Ishikawa (cell line): Measurements from ENCODE around the gene KIF26B.

ENCODE experiments used
- CEBPB ChIP-seq: IDR thresholded peaks from 2 replicates; pipeline ENCODE4 v1.6.1; 2012
- CREB1 ChIP-seq: IDR thresholded peaks from 2 replicates; pipeline ENCODE4 v1.6.1; 2012; ENCODE audit warnings: low read depth
- EGR1 ChIP-seq: IDR thresholded peaks from 2 replicates; pipeline ENCODE4 v1.6.1; 2012
- EP300 ChIP-seq: IDR thresholded peaks from 2 replicates; pipeline ENCODE4 v1.6.1; 2012; ENCODE audit warnings: borderline replicate concordance
- FOXM1 ChIP-seq: IDR thresholded peaks from 2 replicates; pipeline ENCODE4 v1.6.1; 2012; ENCODE audit warnings: low read depth, borderline replicate concordance
- NFIC ChIP-seq: IDR thresholded peaks from 2 replicates; pipeline ENCODE4 v1.6.1; 2012
- RAD21 ChIP-seq: IDR thresholded peaks from 2 replicates; pipeline ENCODE4 v1.6.1; 2012; ENCODE audit warnings: low read depth
- TAF1 ChIP-seq: IDR thresholded peaks from 2 replicates; pipeline ENCODE4 v1.6.1; 2012; ENCODE audit warnings: low read depth, mild to moderate bottlenecking
- TCF12 ChIP-seq: IDR thresholded peaks from 2 replicates; pipeline ENCODE4 v1.6.1; 2012; ENCODE audit warnings: low read depth
- YY1 ChIP-seq: IDR thresholded peaks from 2 replicates; pipeline ENCODE4 v1.6.1; 2012; ENCODE audit warnings: low read depth
- TF ChIP-seq, protein P1 (sequence below): IDR thresholded peaks from 2 replicates; pipeline ENCODE4 v1.6.1; 2012
- TF ChIP-seq, protein P2 (sequence below): IDR thresholded peaks from 2 replicates; pipeline ENCODE4 v1.6.1; 2012; ENCODE audit warnings: low read depth, mild to moderate bottlenecking

DNA sequence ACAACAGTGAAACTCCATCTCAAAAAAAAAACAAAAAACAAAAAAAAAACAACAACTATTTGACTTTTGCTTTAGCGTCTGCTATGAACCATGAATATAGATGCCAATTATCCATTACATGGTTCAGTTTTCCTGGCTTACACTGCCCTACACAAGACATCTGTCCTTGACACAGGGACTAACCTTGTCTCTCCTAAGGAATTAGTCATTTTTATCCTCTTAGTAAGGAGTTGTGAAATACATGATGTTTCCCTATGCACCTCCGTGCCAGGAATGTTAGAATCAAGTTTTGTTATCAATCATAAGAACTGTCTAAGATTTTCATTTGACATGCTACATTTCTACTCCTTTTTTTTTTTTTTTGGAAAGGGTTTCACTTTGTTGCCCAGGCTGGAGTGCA is 241.8 kb downstream of the KIF26B start:
- no peak for TF ChIP-seq EP300
- no peak for TF ChIP-seq RAD21
- TF ChIP-seq TCF12, result no peak
- no peak for TF ChIP-seq CEBPB
- TF ChIP-seq, protein P1, sequence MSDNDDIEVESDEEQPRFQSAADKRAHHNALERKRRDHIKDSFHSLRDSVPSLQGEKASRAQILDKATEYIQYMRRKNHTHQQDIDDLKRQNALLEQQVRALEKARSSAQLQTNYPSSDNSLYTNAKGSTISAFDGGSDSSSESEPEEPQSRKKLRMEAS, result no peak
- no peak for TF ChIP-seq TAF1
- TF ChIP-seq YY1, result no peak
- no peak for TF ChIP-seq FOXM1
- no peak for TF ChIP-seq NFIC
- TF ChIP-seq EGR1, result no peak
- no peak for TF ChIP-seq CREB1
- TF ChIP-seq, protein P2, sequence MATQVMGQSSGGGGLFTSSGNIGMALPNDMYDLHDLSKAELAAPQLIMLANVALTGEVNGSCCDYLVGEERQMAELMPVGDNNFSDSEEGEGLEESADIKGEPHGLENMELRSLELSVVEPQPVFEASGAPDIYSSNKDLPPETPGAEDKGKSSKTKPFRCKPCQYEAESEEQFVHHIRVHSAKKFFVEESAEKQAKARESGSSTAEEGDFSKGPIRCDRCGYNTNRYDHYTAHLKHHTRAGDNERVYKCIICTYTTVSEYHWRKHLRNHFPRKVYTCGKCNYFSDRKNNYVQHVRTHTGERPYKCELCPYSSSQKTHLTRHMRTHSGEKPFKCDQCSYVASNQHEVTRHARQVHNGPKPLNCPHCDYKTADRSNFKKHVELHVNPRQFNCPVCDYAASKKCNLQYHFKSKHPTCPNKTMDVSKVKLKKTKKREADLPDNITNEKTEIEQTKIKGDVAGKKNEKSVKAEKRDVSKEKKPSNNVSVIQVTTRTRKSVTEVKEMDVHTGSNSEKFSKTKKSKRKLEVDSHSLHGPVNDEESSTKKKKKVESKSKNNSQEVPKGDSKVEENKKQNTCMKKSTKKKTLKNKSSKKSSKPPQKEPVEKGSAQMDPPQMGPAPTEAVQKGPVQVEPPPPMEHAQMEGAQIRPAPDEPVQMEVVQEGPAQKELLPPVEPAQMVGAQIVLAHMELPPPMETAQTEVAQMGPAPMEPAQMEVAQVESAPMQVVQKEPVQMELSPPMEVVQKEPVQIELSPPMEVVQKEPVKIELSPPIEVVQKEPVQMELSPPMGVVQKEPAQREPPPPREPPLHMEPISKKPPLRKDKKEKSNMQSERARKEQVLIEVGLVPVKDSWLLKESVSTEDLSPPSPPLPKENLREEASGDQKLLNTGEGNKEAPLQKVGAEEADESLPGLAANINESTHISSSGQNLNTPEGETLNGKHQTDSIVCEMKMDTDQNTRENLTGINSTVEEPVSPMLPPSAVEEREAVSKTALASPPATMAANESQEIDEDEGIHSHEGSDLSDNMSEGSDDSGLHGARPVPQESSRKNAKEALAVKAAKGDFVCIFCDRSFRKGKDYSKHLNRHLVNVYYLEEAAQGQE, result no peak
